HepG2 (cell line): ENCODE data around the gene HIVEP2. TPM values are rescaled to one million over a fixed set of nuclear protein-coding genes. Genes with fewer than 3 reads are reported as not detected.

Experiments used
- BORCS8-MEF2B ChIP-seq: sonication (generic); formaldehyde crosslinking; IDR thresholded peaks from 2 replicates; pipeline ENCODE4 v1.8.0; 2022; ENCODE audit warnings: mild to moderate bottlenecking, missing genetic modification reagents
- ETV5 ChIP-seq: IDR thresholded peaks from 2 replicates; pipeline ENCODE4 v1.6.1; 2018; ENCODE audit warnings: missing biosample characterization, missing genetic modification reagents, inconsistent platforms, borderline replicate concordance
- FOXO4 ChIP-seq: sonication (generic); formaldehyde crosslinking; conservative IDR thresholded peaks from 2 replicates; pipeline ENCODE4 v1.8.1; 2023; ENCODE audit warnings: missing genetic modification reagents
- IKZF4 ChIP-seq: sonication (generic); formaldehyde crosslinking; IDR thresholded peaks from 2 replicates; pipeline ENCODE4 v1.5.1; 2020; ENCODE audit warnings: borderline replicate concordance, mild to moderate bottlenecking, low read depth, missing genetic modification reagents; ENCODE audit errors: not compliant biosample characterization
- IRF2 ChIP-seq: IDR thresholded peaks from 2 replicates; pipeline ENCODE4 v1.6.1; 2018; ENCODE audit warnings: missing genetic modification reagents, missing compliant biosample characterization
- KAT7 ChIP-seq: IDR thresholded peaks from 2 replicates; pipeline ENCODE4 v1.6.1; 2018; ENCODE audit warnings: borderline replicate concordance, missing compliant biosample characterization
- KLF16 ChIP-seq, 2 experiments: sonication (generic) in 1 of 2; formaldehyde crosslinking in 1 of 2; IDR thresholded peaks; 2 replicates each; pipeline versions ENCODE4 v1.6.1 to v1.8.0; 2016 to 2023; ENCODE audit warnings: missing genetic modification reagents in 2 of 2, missing compliant biosample characterization in 1 of 2
- MYPOP ChIP-seq: sonication (generic); formaldehyde crosslinking; IDR thresholded peaks from 2 replicates; pipeline ENCODE4 v1.8.1; 2023; ENCODE audit warnings: mild to moderate bottlenecking, moderate library complexity, missing genetic modification reagents
- NCOR1 ChIP-seq: fragments of 200-600 bp; sonication (generic); IDR thresholded peaks from 2 replicates; pipeline ENCODE4 v1.7.0; 2017; ENCODE audit warnings: antibody characterized with exemption, low read length, borderline replicate concordance
- PHF21A ChIP-seq: sonication (generic); formaldehyde crosslinking; IDR thresholded peaks from 2 replicates; pipeline ENCODE4 v1.5.0; 2020; ENCODE audit warnings: mild to moderate bottlenecking, missing genetic modification reagents
- SALL2 ChIP-seq: sonication (generic); formaldehyde crosslinking; IDR thresholded peaks from 2 replicates; pipeline ENCODE4 v1.8.1; 2023; ENCODE audit warnings: mild to moderate bottlenecking, missing genetic modification reagents, inconsistent platforms
- STAG1 ChIP-seq: sonication (generic); formaldehyde crosslinking; IDR thresholded peaks from 2 replicates; pipeline ENCODE4 v1.4.0; 2020; ENCODE audit warnings: missing genetic modification reagents
- ZC3H13 ChIP-seq: sonication (generic); formaldehyde crosslinking; IDR thresholded peaks from 2 replicates; pipeline ENCODE4 v1.8.1; 2023; ENCODE audit warnings: mild to moderate bottlenecking, missing genetic modification reagents, moderate library complexity
- ZFP62 ChIP-seq: sonication (generic); formaldehyde crosslinking; IDR thresholded peaks from 2 replicates; pipeline ENCODE4 v1.4.0; 2020; ENCODE audit warnings: missing genetic modification reagents
- ZFYVE20 ChIP-seq: sonication (generic); formaldehyde crosslinking; IDR thresholded peaks from 2 replicates; pipeline ENCODE4 v1.8.0; 2023; ENCODE audit warnings: low read depth, mild to moderate bottlenecking, moderate library complexity, missing genetic modification reagents, borderline replicate concordance
- ZNF142 ChIP-seq: sonication (generic); formaldehyde crosslinking; IDR thresholded peaks from 2 replicates; pipeline ENCODE4 v1.4.0; 2020; ENCODE audit warnings: missing genetic modification reagents
- ZNF567 ChIP-seq: sonication (generic); formaldehyde crosslinking; IDR thresholded peaks from 2 replicates; pipeline ENCODE4 v1.8.1; 2023; ENCODE audit warnings: mild to moderate bottlenecking, missing genetic modification reagents, borderline replicate concordance
- ZNF629 ChIP-seq: sonication (generic); formaldehyde crosslinking; conservative IDR thresholded peaks from 2 replicates; pipeline ENCODE4 v1.5.0; 2020; ENCODE audit warnings: missing genetic modification reagents
- ZNF670 ChIP-seq: sonication (generic); formaldehyde crosslinking; IDR thresholded peaks from 2 replicates; pipeline ENCODE4 v1.8.0; 2022; ENCODE audit warnings: mild to moderate bottlenecking, missing genetic modification reagents, borderline replicate concordance
- ZNF772 ChIP-seq: sonication (generic); formaldehyde crosslinking; IDR thresholded peaks from 2 replicates; pipeline ENCODE4 v1.5.0; 2020; ENCODE audit warnings: mild to moderate bottlenecking, missing genetic modification reagents
- ZNF792 ChIP-seq: IDR thresholded peaks from 2 replicates; pipeline ENCODE4 v1.6.1; 2016
- polyA plus RNA-seq, 8 experiments: library from polyadenylated mRNA; depleted of rRNA in 3 of 8; stranded (reverse) in 7 of 8; unstranded in 1 of 8; fragments of >200 nt; fragmentation: Illumina TruSeq in 4 of 8; extraction: Trizol in 4 of 8; gene quantifications; 2 replicates each; pipeline versions ENCODE4 v1.2.1 to v1.2.3, GENCODE V29; 2011 to 2016; ENCODE audit warnings: low read depth in 4 of 8, missing spikeins in 1 of 8, mixed read lengths in 1 of 8; ENCODE audit not compliant: insufficient read depth in 1 of 8
- total RNA-seq, 5 experiments: library from RNA; depleted of rRNA; stranded (reverse); fragments of >200 nt; fragmentation: Illumina TruSeq; extraction: Trizol; gene quantifications; 2 replicates each; pipeline ENCODE4 v1.2.3, GENCODE V29; 2016; ENCODE audit warnings: low read depth in 1 of 5

Gene HIVEP2
- total and polyA plus RNA-seq, 2 of the 13 experiments (the other 11 are each of a cell fraction or from before 2014, with no cell fraction given) = 3.4 to 12.9 TPM

- TF ChIP-seq IRF2 (CRISPR knock-in tag) (peak; percentile 76; the same call in 1 of the 2 replicates), STAG1 (no peak; the same call in 1 of the 2 replicates), ZNF142 (CRISPR knock-in tag) (peak; percentile 84), ZFP62 (CRISPR knock-in tag) (0 out of 2 replicates have a peak, but pooled peaks have one; percentile 79), NCOR1 (peak; percentile 58; the same call in 1 of the 2 replicates), ZFYVE20 (CRISPR knock-in tag) (0 out of 2 replicates have a peak, but pooled peaks have one; percentile 49), KAT7 (CRISPR knock-in tag) (peak; percentile 95), ZNF629 (CRISPR knock-in tag) (peak; percentile 33), ZNF567 (CRISPR knock-in tag) (0 out of 2 replicates have a peak, but pooled peaks have one; percentile 34), PHF21A (CRISPR knock-in tag) (peak; percentile 96), ETV5 (CRISPR knock-in tag) (peak; percentile 96), FOXO4 (CRISPR knock-in tag) (no peak), ZNF670 (CRISPR knock-in tag) (no peak; the same call in 1 of the 2 replicates), ZNF792 (CRISPR knock-in tag) (0 out of 2 replicates have a peak, but pooled peaks have one; percentile 41), ZNF772 (peak; percentile 94), BORCS8-MEF2B (CRISPR knock-in tag) (peak; percentile 95), KLF16 (CRISPR knock-in tag; IDR thresholded peaks at IDR 0.05) (peak in 1 of 2 experiments; percentile 77; a peak in 2 of 4 replicates), ZC3H13 (CRISPR knock-in tag) (0 out of 2 replicates have a peak, but pooled peaks have one; percentile 50), IKZF4 (peak; percentile 83), SALL2 (peak; percentile 86; the same call in 1 of the 2 replicates), MYPOP (CRISPR knock-in tag) (peak; percentile 72; the same call in 1 of the 2 replicates)
Observed at GRCh38 chr6:142926494-142927270, 18.3 kb downstream of the HIVEP2 start (continued).
